ENCODE results near the gene FAM184A.
A peak's percentile ranks its signal among the peaks of the same experiment; 100 is the strongest.

Gene FAM184A

GRCh38 chr6:119078376-119079282, at the start of gene FAM184A:
Gene FAM184A (minus strand): TSS chr6:119078664. CDS start chr6:119078299, 365 bp downstream.
- in situ Hi-C loops (cut with MboI; ENCODE audit: low pct_unique_long_range_greater_than_20kb, low sequenced_read_pairs, unreplicated experiment) = no loop called here
- peak; percentile 67 for DNase-seq (ENCODE audit: low spot score)
- TF ChIP-seq CTCF (IDR thresholded peaks at IDR 0.05; ENCODE audit: extremely low read depth, insufficient read depth, missing control alignments) = peak; percentile 34

GRCh38 chr6:119127627-119128026, 49.2 kb upstream of the FAM184A start:
- no peak for DNase-seq (ENCODE audit: low spot score)
- no peak for TF ChIP-seq CTCF (IDR thresholded peaks at IDR 0.05; ENCODE audit: extremely low read depth, insufficient read depth, missing control alignments)
- in situ Hi-C loops (cut with MboI; ENCODE audit: low pct_unique_long_range_greater_than_20kb, low sequenced_read_pairs, unreplicated experiment) = no loop called here

GRCh38 chr6:119126826-119127225, 48.4 kb upstream of the FAM184A start:
- TF ChIP-seq CTCF (IDR thresholded peaks at IDR 0.05; ENCODE audit: extremely low read depth, insufficient read depth, missing control alignments) = no peak
- in situ Hi-C loops (cut with MboI; ENCODE audit: low pct_unique_long_range_greater_than_20kb, low sequenced_read_pairs, unreplicated experiment) = no loop called here
- no peak for DNase-seq (ENCODE audit: low spot score)

GRCh38 chr6:119126140-119126539, 47.7 kb upstream of the FAM184A start:
- TF ChIP-seq CTCF (IDR thresholded peaks at IDR 0.05; ENCODE audit: extremely low read depth, insufficient read depth, missing control alignments) = no peak
- DNase-seq (ENCODE audit: low spot score) = no peak
- in situ Hi-C loops (cut with MboI; ENCODE audit: low pct_unique_long_range_greater_than_20kb, low sequenced_read_pairs, unreplicated experiment) = no loop called here

GRCh38 chr6:119125576-119125975, 47.1 kb upstream of the FAM184A start:
- no peak for TF ChIP-seq CTCF (IDR thresholded peaks at IDR 0.05; ENCODE audit: extremely low read depth, insufficient read depth, missing control alignments)
- in situ Hi-C loops (cut with MboI; ENCODE audit: low pct_unique_long_range_greater_than_20kb, low sequenced_read_pairs, unreplicated experiment) = no loop called here
- no peak for DNase-seq (ENCODE audit: low spot score)

GRCh38 chr6:119124079-119124824, 45.8 kb upstream of the FAM184A start:
- DNase-seq (ENCODE audit: low spot score) = no peak
- in situ Hi-C loops (cut with MboI; ENCODE audit: low pct_unique_long_range_greater_than_20kb, low sequenced_read_pairs, unreplicated experiment) = no loop called here
- TF ChIP-seq CTCF (IDR thresholded peaks at IDR 0.05; ENCODE audit: extremely low read depth, insufficient read depth, missing control alignments) = no peak

All from GM13977 (cell line).